Transverse colon (tissue), 4 donors: ENCODE data around the gene FCHSD1. TPM values are rescaled to one million over a fixed set of nuclear protein-coding genes. Genes with fewer than 3 reads are reported as not detected.

Experiments used
- DNase-seq: peaks from one replicate; pipeline ENCODE4 v3.0.0-alpha.2; 2019
- H3K27ac ChIP-seq, 4 donors: fragments of 200-600 bp; sonication (generic); 2 replicates each; pipeline ENCODE4 v1.5.1; 2016 to 2018; ENCODE audit warnings: inconsistent platforms in 4 of 4
- H3K27me3 ChIP-seq: fragments of 200-600 bp; sonication (generic); 2 replicates; pipeline ENCODE4 v1.5.1; 2017; ENCODE audit warnings: inconsistent platforms
- H3K36me3 ChIP-seq, 4 donors: fragments of 200-600 bp; sonication (generic); 2 replicates each; pipeline ENCODE4 v1.5.1; 2017 to 2019; ENCODE audit warnings: inconsistent platforms in 4 of 4
- H3K4me1 ChIP-seq, 4 donors: fragments of 200-600 bp; sonication (generic); 2 replicates each; pipeline ENCODE4 v1.5.1; 2017 to 2020; ENCODE audit warnings: inconsistent platforms in 4 of 4
- H3K4me3 ChIP-seq, 4 donors: fragments of 200-600 bp; sonication (generic); 1 replicate in 1 of 4; 2 replicates in 3 of 4; pipeline versions ENCODE4 v1.5.1 to v1.6.1; 2017 to 2019; ENCODE audit warnings: inconsistent platforms in 4 of 4
- H3K9me3 ChIP-seq, 2 donors: fragments of 200-600 bp; sonication (generic); 2 replicates each; pipeline ENCODE4 v1.5.1; 2017 to 2019; ENCODE audit warnings: inconsistent platforms in 2 of 2
- EP300 ChIP-seq: sonication (generic); formaldehyde crosslinking; IDR thresholded peaks from one replicate; pipeline ENCODE4 v1.6.1; 2017; ENCODE audit warnings: antibody characterized with exemption, low read depth
- POLR2A ChIP-seq: fragments of 450-650 bp; IDR thresholded peaks from one replicate; pipeline ENCODE4 v1.6.1; 2016; ENCODE audit warnings: antibody characterized with exemption, mild to moderate bottlenecking, moderate library complexity
- POLR2AphosphoS5 ChIP-seq, 3 donors: sonication (generic); formaldehyde crosslinking; IDR thresholded peaks; one replicate each; pipeline ENCODE4 v1.6.1; 2016; ENCODE audit warnings: antibody characterized with exemption in 3 of 3
- WGBS, 2 donors: methylation state at CpG; one replicate each; pipeline ENCODE4 v1.1.5; 2018; ENCODE audit warnings: low coverage in 1 of 2; 5-methylcytosine and 5-hydroxymethylcytosine counted together
- in situ Hi-C, 4 donors: fragments of 200-750 bp; cut with MboI; loops; one replicate each; pipeline versions ENCODE4 v1.15.0 to v1.15.1; 2017; ENCODE audit warnings: low sequenced_read_pairs in 3 of 4, low pct_ligation_motif_present in 1 of 4, low pct_unique_long_range_greater_than_20kb in 1 of 4
- intact Hi-C: fragments of 100-400 bp; cut with DNase I; formaldehyde crosslinking; loops from one replicate; pipeline ENCODE4 v1.15.1; 2023; ENCODE audit warnings: low total_unique reads
- total RNA-seq, 4 donors: library from RNA; depleted of rRNA; stranded (reverse); fragments of >200 nt; gene quantifications; one replicate each; pipeline ENCODE4 v1.1.0, GENCODE V29; 2016
- TF ChIP-seq, protein P1 (sequence below), 5 experiments: fragments of 200-600 bp in 3 of 5; fragments of 450-650 bp in 2 of 5; sonication (generic) in 3 of 5; IDR thresholded peaks; 1 replicate in 2 of 5; 2 replicates in 3 of 5; pipeline ENCODE4 v1.5.1; 2016 to 2017; ENCODE audit warnings: antibody characterized with exemption in 5 of 5, inconsistent platforms in 3 of 5, mild to moderate bottlenecking in 2 of 5, moderate library complexity in 1 of 5

Gene FCHSD1
- total RNA-seq, 4 donors from 2014 or later, result 26.1 to 69.9 (median 43.1) TPM

- H3K4me3 ChIP-seq, result no peak overlapping the region
- in situ Hi-C loops, result no loop called here
- H3K36me3 ChIP-seq, result peaks cover 0 to 54% (median 27%) of the 10 kb centered on the region in 4 donors
- DNase-seq, result no peak
- TF ChIP-seq POLR2AphosphoS5 (IDR thresholded peaks at IDR 0.05) (no peak), POLR2A (no peak), EP300 (no peak)
- TF ChIP-seq, protein P1, sequence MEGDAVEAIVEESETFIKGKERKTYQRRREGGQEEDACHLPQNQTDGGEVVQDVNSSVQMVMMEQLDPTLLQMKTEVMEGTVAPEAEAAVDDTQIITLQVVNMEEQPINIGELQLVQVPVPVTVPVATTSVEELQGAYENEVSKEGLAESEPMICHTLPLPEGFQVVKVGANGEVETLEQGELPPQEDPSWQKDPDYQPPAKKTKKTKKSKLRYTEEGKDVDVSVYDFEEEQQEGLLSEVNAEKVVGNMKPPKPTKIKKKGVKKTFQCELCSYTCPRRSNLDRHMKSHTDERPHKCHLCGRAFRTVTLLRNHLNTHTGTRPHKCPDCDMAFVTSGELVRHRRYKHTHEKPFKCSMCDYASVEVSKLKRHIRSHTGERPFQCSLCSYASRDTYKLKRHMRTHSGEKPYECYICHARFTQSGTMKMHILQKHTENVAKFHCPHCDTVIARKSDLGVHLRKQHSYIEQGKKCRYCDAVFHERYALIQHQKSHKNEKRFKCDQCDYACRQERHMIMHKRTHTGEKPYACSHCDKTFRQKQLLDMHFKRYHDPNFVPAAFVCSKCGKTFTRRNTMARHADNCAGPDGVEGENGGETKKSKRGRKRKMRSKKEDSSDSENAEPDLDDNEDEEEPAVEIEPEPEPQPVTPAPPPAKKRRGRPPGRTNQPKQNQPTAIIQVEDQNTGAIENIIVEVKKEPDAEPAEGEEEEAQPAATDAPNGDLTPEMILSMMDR (IDR thresholded peaks at IDR 0.05), result no peak
- no peaks in the 10 kb centered on the region for H3K9me3 ChIP-seq
- H3K4me1 ChIP-seq, result peaks cover 3 to 7% (median 5%) of the 10 kb centered on the region in 4 donors
- intact Hi-C loops, result no loop called here
- WGBS, 2 donors, result 83 to 100% methylated on average over 1 to 5 of the region's 5 CpGs
- H3K27me3 ChIP-seq, result no peaks in the 10 kb centered on the region
- H3K27ac ChIP-seq, result peak overlapping the region in 1 of 4 donors; percentile 36
These were observed 27.6 kb downstream of the FCHSD1 start for GRCh38 chr5:141623611-141624010.

DNA sequence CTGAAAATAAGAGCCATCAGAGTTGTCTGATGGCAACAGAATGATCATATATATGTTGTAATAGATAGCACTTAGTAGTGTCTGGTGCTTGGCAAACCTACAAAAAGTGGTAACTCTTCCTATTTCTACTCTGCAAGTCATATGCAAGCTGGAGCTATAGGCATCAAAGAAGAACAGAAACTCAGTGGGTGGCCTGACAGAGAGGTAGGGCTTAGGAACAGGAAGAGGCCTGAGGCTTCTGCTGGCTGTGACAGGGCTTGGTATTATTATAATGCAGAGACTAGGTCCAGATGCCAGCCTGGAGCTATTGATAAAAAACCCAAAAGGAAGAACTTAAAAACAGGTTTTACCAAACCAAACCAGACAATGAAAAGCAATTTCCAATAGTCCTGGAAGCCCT, 28.0 kb downstream of the FCHSD1 start:
- Histone ChIP-seq H3K27ac (peak overlapping the region in 1 of 4 donors; percentile 36), H3K4me1 (peaks cover 4 to 7% (median 6%) of the 10 kb centered on the region in 4 donors), H3K4me3 (no peak overlapping the region), H3K36me3 (peaks cover 0 to 49% (median 25%) of the 10 kb centered on the region in 4 donors), H3K9me3 (no peaks in the 10 kb centered on the region), H3K27me3 (no peaks in the 10 kb centered on the region)
- in situ Hi-C loops (no loop called here), intact Hi-C loops (no loop called here)
- no peak for TF ChIP-seq POLR2AphosphoS5 (IDR thresholded peaks at IDR 0.05)
- TF ChIP-seq EP300, result no peak
- TF ChIP-seq, protein P1 (IDR thresholded peaks at IDR 0.05), result no peak
- TF ChIP-seq POLR2A, result no peak
- no peak for DNase-seq

- H3K9me3 ChIP-seq, result no peaks in the 10 kb centered on the region
- in situ Hi-C loops, result no loop called here
- peaks cover 0 to 27% (median 10%) of the 10 kb centered on the region in 4 donors for H3K36me3 ChIP-seq
- WGBS, 2 donors, result 3 to 24% methylated on average over 2 to 30 of the region's 70 CpGs
- H3K4me1 ChIP-seq, result peaks cover 9 to 35% (median 23%) of the 10 kb centered on the region in 4 donors
- H3K4me3 ChIP-seq, result peak within 1 kb of the TSS; percentile 84 to 100 (median 92)
- peak within 1 kb of the TSS; percentile 94 to 99 (median 96) for H3K27ac ChIP-seq
- intact Hi-C loops, result no loop called here
- peak; percentile 99 for DNase-seq
- TF ChIP-seq POLR2A, result peak; percentile 78
- peak; percentile 79 to 96 (median 91) for TF ChIP-seq POLR2AphosphoS5 (IDR thresholded peaks at IDR 0.05)
- TF ChIP-seq EP300, result no peak
- TF ChIP-seq, protein P1 (IDR thresholded peaks at IDR 0.05), result peak; percentile 97 to 99 (median 98)
- H3K27me3 ChIP-seq, result no peaks in the 10 kb centered on the region
These were observed 32.2 kb downstream of the FCHSD1 start, which contains the start of gene DIAPH1 for GRCh38 chr5:141618804-141619554. Gene DIAPH1 (minus strand): TSS chr5:141619000. CDS start chr5:141618914, 86 bp downstream.

DNA sequence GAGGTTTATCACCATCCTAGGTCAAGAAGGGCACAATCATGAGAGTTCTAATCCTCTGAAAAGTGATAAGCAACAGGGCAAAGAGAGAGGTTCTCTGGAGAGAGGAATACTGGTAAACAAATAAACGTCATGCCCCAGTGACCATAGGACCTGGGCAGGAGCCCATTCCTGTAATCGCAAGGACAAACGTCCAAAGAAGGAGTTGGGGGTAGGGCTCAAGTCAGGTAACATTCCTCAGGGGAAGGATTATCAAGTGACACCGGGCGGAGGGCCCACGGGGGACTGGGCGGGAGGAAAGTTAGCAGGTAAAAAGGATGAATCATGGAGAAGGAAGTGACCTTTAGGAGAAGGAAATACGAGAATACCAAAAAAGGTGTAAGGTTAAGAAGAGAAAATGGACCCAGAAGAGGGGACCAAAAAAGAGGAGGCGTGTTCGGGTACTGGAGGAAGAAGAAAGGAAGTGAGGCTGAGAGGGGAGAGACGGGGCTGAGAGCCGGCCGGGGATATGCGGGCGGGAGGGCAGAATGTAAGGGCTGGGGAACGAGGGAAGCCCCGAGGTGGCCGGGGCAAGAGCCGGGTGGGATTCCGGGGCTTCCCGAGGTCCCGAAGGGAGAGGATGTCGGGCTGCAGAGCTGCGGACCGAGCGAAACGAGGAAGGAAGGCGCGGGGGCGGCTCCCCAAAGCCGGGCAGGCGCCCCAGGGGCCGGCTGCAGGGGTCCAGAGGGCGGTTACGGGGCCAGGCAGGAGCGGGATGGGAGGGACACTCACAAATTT, 33.0 kb downstream of the FCHSD1 start:
- 0 to 1% methylated on average over 8 to 36 of the region's 36 CpGs for WGBS, 2 donors
- intact Hi-C loops (no loop called here), in situ Hi-C loops (no loop called here)
- H3K36me3 ChIP-seq, result peaks cover 0 to 24% (median 7%) of the 10 kb centered on the region in 4 donors
- H3K27me3 ChIP-seq, result no peaks in the 10 kb centered on the region
- DNase-seq, result peak; percentile 71
- peak overlapping the region; percentile 94 to 99 (median 96) for H3K27ac ChIP-seq
- TF ChIP-seq, protein P1 (IDR thresholded peaks at IDR 0.05), result no peak
- no peak for TF ChIP-seq POLR2A
- peak in 1 of 3 donors; percentile 28 for TF ChIP-seq POLR2AphosphoS5 (IDR thresholded peaks at IDR 0.05)
- no peak for TF ChIP-seq EP300
- H3K9me3 ChIP-seq, result no peaks in the 10 kb centered on the region
- peaks cover 9 to 40% (median 23%) of the 10 kb centered on the region in 4 donors for H3K4me1 ChIP-seq
- peak overlapping the region; percentile 84 to 100 (median 92) for H3K4me3 ChIP-seq
